ENCODE results near the gene TGM3. TPM values are rescaled to one million over a fixed set of nuclear protein-coding genes. Genes with fewer than 3 reads are reported as not detected.
"Not testable (repeated sequence)": the region's sequence is repeated elsewhere in the genome, so short reads cannot be mapped to it uniquely, and the experiment has no call there.

Gene TGM3, protein sequence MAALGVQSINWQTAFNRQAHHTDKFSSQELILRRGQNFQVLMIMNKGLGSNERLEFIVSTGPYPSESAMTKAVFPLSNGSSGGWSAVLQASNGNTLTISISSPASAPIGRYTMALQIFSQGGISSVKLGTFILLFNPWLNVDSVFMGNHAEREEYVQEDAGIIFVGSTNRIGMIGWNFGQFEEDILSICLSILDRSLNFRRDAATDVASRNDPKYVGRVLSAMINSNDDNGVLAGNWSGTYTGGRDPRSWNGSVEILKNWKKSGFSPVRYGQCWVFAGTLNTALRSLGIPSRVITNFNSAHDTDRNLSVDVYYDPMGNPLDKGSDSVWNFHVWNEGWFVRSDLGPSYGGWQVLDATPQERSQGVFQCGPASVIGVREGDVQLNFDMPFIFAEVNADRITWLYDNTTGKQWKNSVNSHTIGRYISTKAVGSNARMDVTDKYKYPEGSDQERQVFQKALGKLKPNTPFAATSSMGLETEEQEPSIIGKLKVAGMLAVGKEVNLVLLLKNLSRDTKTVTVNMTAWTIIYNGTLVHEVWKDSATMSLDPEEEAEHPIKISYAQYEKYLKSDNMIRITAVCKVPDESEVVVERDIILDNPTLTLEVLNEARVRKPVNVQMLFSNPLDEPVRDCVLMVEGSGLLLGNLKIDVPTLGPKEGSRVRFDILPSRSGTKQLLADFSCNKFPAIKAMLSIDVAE
- polyA plus RNA-seq (ENCODE audit: insufficient read length in 4 of 4) = under 1 TPM; 0.08 to 0.70 (median 0.50) TPM

DNA sequence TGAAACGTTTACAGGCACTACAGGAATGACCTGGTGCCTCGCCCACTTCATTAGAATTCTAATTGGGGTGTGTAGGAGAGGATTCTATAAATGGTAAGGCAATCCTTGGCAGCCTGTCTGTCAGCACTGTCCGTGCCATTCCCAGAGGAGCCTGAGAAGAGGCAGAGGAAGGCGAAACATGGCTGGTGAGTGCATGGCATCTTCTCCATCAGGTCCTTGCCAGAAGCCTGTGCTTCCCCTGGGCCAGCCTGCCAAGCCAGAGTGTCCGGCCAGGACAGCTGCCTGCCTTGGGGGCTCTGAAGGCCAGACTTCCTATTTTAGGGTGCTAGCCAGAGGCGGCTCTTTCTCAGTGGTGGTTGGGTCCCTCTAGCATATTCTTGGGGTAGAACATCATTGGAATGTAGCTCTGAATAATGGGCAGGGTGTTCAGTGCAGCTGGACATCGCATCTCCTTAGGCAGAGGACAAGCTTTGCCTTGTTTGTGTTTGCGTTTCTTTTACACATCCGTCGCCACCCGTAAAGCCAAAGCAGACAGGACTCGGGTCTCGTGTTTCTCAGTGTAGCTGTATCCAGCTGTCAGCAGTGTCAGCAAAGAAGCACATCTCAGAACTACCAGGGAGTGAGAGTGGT is at the start of gene TGM3:
TSS of gene TGM3 (plus strand) at position 116 of the 630 bp plus-strand sequence. CDS start at position 179, 63 bp downstream.
- no peak for DNase-seq (ENCODE audit: low read depth in 4 of 4, low spot score in 3 of 4)

DNA sequence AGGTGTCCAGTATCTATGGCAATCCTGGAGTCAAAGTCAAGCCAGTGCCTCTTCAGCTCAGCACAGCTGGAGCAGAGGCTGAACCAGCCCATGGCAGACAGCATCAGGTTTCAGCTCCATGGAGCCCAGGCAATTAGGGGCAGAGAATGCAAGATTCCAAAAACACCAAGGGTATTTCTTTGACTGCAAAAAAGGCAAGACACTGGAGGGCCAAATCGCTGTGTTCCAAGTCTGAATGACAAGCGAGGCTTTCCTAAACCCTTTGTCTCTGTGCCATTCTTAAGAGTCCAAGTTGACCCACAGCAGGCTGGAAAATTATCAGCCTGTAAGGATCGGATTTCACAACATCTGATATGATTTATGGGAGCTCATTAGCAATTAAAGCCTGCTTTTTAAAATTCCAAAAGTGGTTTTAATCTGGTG is 49.7 kb upstream of the TGM3 start:
- no peak for DNase-seq (ENCODE audit: low read depth in 4 of 4, low spot score in 3 of 4)

DNA sequence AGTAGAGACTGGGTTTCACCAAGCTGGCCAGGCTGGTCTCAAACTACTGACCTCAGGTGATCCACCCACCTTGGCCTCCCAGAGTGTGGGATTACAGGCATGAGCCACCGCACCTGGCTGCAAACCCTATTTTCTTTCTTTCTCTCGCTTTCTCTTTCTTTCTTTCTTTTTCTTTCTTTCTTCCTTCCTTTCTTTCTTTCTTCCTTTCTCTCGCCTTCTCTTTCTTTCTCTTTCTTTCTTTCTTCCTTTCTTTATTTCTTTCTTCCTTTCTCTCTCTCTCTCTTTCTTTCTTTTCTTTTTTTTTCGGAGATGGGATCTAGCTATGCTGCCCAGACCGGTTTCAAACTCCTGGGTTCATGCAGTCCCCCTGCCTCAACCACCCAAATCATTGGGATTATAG is 47.0 kb upstream of the TGM3 start:
- DNase-seq (ENCODE audit: low read depth in 4 of 4, low spot score in 3 of 4) = no peak

DNA sequence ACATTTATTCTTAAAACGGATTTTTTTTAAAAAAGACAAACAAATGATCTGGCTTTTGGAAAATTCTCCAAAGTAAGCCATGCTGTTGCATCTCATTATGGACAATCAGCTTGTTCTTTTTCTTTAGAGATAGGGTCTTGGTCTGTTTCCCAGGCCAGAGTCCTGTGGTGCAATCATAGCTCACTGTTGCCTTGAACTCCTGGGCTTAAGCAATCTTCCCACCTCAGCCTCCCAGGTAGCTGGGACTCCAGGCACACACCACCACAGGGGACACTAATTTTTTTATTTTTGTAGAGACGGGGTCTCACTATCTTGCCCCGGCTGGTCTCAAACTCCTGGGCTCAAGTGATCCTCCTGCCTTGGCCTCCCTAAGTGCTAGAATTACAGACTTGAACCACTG is 45.9 kb upstream of the TGM3 start:
- no peak for DNase-seq (ENCODE audit: low read depth in 4 of 4, low spot score in 3 of 4)

DNA sequence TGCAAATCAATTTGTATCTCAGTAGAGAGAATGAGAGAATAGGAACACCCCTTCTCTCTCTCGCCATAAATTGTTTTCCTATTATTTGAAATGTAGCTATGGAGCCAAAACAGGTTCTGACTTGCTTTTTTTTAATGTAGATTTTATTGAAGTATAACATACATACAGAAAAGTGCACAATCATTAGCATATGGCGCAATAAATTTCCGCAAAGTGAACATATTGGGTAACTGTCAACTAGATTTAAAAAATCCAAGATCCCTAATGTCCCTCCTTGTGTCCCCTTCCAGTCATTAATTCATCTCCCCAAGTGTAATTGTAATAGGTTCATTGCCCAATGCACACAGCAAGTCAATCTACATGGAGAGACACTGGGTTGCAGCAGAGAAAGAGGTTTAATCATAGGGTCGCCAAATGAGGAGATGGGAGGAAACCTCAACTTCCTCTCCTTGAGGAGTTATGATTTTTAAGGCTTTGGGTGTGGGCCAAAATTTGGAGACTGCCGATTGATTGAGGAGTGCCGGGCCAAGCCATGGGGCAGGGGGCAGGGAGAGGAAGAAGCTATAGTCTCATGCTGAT is 43.3 kb upstream of the TGM3 start:
- DNase-seq (ENCODE audit: low read depth in 4 of 4, low spot score in 3 of 4) = no peak

DNA sequence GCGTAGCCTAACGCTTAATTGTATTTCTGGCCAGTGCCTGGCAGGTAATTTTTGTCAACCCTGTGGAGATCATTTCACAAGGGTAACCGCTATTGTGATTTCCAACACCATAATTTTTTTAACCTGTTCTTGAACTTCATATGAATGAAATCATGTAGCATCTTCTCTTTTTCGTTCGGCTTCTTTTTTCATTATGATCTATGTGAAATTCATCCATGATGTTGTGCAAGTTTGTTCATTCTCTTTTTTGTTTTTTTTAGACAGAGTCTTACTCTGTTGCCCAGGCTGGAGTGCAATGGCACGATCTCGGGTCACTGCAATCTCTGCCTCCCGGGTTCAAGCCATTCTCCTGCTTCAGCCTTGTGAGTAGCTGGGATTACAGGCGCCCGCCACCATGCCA is 42.5 kb upstream of the TGM3 start:
- no peak for DNase-seq (ENCODE audit: low read depth in 4 of 4, low spot score in 3 of 4)

DNA sequence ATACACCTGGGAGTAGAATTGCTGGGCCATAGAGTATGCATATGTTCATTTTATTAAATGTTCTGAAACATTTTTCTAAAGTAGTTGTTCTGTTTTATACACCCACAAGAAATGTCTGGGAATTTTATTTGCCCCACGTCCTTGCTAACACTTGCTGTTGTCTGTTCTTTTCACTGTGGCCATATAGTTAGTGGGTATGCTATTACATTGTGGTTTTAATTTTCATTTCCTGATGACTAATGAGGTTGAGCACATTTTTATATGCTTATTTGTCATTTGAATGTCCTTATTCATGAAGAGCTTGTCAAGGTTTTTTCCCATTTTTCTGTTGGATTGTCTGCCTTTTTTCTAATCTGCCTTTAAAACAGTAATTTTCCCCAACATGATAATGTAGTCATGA is 41.5 kb upstream of the TGM3 start:
- no peak for DNase-seq (ENCODE audit: low read depth in 4 of 4, low spot score in 3 of 4)

DNA sequence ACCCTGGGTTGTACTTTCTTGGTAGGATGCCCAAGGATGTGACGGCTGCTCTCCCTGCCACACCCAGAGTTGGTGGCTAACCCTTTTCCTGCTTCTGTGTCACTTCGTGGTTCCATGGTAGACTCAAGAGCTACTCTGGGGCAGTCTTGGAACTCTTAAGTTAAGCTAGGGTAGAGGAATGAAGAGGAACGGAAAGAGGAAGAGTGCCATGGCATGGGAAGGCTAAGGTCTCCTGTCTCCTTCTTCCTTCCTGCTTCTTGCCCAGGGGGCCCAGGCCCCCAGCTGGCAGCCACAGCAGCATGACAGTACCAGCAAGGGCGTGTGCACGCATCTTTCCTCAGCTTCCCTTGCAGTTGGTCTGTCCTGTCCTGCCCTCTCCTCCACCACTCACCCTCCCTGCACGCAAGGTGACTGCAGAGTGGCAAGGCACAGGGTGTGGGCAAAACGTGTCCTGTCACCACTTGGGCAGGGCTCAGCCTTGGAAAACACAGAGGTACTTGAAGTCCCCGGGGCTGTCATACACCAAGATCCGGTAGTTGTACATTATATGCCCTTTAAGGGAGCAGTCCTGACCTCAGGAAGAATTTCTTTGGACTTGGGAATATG is 39.8 kb upstream of the TGM3 start:
- DNase-seq (ENCODE audit: low read depth in 4 of 4, low spot score in 3 of 4) = no peak

DNA sequence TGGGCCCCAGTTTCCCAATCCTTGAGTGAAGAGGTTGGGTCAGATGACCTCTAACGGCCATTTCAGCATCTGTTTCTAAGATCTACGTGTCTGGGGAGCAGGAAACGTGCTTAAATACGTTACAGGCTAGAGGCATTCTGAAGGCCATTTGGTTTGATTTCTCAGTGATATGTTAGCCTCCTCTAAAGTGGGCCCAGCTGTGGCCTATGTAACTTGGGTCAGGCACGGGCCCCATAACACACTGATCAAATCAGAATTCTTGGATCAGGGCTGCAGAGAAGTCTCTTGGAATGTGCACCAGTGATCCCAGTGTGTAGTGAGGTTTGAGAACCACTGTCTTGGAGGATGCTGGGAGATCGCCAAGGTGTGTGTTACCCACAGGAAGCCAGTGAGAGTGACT is 36.1 kb upstream of the TGM3 start:
- no peak for DNase-seq (ENCODE audit: low read depth in 4 of 4, low spot score in 3 of 4)

DNA sequence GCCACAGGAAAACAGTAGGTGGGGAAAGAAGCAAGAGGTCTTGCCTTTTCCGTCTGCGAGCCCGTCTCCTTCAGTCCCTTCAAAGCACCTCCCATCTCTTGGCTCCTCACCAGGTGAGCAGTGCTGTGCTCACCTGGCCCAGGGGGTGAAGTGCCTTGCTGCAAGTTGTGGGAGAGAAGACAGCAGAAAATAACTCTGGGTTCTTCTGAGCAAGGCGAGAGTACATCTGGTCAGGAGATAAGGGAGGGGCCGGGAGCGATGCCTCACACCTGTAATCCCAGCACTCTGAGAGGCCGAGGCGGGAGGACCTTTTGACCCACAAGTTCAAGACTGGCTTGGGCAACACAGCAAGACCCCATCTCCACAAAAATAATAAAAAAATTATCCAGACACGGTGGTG is 35.6 kb upstream of the TGM3 start:
- DNase-seq (ENCODE audit: low read depth in 4 of 4, low spot score in 3 of 4) = no peak

DNA sequence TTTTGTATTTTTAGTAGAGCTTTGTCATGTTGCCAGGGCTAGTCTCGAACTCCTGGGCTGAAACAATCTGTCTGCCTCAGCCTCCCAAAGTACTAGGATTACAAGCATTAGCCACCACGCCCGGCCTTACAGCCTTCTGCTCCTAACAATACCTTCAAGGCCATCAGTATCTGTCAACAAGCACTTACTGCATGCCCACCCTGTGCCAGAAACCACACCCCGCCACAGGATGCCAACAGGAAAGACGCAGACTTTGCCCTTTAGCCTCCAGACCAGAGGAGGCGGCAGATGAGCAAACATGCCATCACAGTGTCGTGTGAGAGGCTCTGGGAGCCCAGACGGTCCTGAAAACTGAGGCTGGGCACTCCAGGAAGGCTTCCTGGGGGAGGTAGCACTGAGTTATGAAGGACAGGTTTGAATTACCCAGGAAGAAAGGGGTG is 34.7 kb upstream of the TGM3 start:
- no peak for DNase-seq (ENCODE audit: low read depth in 4 of 4, low spot score in 3 of 4)

DNA sequence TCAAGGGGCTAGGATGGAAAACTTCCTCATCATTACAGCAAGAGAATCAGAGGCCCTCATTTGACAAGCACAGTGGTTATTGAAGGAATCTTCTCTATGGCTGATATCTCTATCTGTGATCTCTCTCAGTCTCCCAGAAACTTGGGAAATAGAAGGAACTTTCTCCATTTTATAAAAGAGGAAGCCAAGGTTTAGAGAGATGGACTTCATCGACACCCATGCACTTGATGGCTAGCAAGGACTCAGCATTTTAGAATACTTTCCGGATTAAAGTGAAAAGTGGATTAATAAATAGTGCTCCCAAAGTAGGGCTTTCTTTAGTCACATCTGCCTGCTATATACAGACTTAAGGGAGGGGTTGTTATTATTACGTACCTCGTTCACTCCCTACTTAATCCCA is 34.2 kb upstream of the TGM3 start:
- no peak for DNase-seq (ENCODE audit: low read depth in 4 of 4, low spot score in 3 of 4)

DNA sequence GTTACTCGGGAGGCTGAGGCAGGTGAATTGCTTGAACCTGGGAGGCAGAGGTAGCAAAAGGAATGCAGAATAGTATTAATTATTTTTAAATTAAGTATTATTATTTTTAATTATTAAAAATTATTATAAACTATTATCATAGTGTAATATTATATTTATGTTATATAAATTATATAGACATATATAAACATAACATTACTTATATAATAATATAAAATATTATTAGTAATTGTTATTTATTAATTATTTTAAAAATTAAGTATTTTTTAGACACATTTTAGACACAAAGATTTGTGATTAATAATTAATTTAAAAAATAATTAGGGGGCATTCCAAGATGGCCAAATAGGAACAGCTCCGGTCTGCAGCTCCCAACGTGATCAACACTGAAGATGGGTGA is 31.7 kb upstream of the TGM3 start:
- no peak for DNase-seq (ENCODE audit: low read depth in 4 of 4, low spot score in 3 of 4)

DNA sequence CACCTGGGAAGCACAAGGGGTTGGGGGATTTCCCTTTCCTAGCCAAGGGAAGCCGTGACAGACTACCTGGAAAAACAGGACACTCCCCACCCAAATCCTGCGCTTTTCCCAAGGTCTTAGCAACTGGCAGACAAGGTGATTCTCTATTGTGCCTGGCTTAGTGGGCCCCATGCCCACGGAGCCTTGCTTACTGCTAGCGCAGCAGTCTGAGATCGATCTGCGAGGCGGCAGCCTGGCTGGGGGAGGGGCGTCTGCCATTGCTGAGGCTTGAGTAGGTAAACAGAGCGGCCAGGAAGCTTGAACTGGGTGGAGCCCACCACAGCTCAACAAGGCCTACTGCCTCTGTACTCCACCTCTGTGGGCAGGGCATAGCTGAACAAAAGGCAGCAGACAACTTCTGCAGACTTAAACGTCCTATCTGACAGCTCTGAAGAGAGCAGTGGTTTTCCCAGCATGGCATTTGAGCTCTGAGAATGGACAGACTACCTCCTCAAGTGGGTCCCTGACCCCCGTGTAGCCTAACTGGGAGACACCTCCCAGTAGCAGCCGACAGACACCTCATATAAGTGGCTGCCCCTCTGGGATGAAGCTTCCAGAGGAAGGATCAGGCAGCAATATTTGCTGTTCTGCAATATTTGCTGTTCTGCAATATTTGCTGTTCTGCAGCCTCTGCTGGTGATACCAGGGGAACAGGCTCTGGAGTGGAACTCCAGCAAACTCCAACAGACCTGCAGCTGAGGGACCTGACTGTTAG is 31.0 kb upstream of the TGM3 start:
- not testable (repeated sequence) for DNase-seq (ENCODE audit: low read depth in 4 of 4, low spot score in 3 of 4)

DNA sequence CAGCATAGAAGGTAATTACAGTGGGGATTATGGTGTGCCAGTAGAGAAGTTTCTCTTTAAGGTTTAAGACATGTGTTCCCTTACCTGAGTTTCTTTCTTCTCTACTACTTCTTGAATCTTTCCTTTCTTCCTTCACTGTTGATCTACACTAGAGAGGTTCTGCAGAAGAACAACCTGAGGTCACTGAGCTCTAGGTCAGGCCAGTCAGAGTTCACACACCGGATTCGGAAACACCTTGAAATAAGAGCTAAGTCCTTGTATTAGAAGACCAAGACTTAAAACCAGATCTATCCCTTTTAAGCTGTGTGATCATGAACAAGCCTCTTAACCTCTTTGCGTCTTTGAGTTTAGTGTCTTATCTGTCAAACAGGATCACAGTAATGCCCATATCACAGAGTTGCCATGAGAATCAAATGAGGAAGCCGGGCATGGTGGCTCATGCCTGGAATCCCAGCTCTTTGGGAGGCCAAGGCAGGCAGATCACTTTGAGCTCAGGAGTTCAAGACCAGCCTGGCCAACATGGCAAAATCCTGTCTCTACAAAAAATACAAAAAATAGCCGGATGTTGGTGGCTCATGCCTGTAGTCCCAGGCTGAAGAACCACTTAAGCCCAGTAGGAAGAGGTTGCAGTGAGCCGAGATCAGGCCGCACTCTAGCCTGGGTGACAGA is 22.0 kb upstream of the TGM3 start:
- no peak for DNase-seq (ENCODE audit: low read depth in 4 of 4, low spot score in 3 of 4)

DNA sequence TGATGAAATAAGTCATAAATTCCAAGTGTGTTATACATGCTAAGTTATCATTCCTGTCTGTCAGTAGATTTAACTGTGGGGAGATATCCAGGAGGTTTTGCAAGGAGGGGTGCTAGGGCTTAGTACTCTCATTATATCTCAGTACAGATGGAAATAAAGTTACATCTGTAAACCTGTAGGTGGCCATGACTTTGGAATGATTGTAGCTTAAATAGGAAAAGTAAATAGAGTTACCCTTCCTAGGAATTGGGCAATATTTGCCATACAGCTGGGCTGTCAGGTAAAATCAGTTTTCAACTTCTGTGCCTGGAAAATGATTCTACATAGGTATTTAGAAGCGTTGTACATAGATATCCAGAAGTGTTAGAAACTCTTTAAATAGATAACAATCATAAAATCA is 19.8 kb upstream of the TGM3 start:
- DNase-seq (ENCODE audit: low read depth in 4 of 4, low spot score in 3 of 4) = no peak

DNA sequence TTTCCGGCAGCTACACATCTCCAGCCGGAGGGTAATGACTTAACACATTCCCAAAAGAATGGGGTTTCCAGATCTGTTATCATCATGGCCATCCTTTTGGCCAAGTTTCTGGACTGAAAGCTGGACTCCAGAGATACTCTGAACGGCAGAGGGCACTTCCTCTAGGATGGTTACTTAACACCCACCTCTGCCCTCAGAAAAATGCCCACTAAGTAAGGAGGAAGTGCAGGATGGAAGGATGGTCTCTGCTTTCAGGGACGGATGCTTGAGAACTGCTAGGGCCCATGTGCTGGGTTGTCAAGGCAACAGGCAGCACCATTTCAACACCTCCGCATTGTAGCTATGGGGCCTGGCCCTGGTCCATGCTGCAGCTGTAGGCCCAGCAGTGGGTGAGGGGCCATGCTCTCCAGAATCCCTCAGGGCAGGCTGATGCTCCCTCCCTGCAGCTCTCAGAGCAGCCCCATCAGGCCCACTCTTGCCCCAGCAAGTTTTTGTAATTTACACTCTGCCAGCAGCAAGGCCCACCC is 16.5 kb upstream of the TGM3 start:
- DNase-seq (ENCODE audit: low read depth in 4 of 4, low spot score in 3 of 4) = no peak

DNA sequence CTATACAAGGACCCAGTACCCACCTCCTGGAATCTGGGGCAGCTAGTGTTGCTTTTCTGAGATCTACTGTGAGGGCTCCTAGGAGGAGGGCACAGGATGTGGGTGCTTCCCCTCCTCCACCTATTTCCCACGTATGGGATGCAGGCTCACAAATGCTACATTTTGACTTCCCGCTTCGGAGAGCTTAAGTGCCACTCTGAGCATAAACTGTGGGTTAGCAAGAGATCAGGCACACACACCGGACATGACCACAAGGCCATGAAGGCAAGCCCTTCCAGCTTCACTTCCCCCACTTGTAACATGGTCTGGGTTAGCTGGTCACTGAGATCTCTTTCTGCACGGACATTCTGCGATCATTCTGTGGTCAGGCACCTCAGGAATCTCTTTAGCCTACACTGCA is 15.7 kb upstream of the TGM3 start:
- no peak for DNase-seq (ENCODE audit: low read depth in 4 of 4, low spot score in 3 of 4)

DNA sequence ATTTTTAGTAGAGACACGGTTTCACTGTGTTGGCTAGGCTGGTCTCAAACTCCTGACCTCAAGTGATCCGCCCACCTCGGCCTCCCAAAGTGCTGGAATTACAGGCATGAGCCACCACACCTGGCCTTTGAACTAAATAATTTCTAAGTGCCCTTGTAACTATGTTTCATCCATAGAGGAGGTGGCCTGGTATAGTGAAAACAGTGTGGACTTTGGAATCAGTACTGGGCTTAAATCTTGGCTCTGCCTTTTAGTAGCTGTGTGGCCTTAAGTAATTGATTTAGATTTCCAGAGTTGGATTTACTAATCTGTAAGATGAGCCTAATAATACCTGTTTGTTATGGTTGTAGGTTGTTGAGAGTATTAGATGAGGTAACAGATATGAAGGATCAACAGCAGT is 14.2 kb upstream of the TGM3 start:
- no peak for DNase-seq (ENCODE audit: low read depth in 4 of 4, low spot score in 3 of 4)
